Pulmonary artery endothelial cell (primary cell): ENCODE measurements around the gene BTNL2. TPM values are rescaled to one million over a fixed set of nuclear protein-coding genes. Genes with fewer than 3 reads are reported as not detected.
"Not testable (repeated sequence)": the region's sequence is repeated elsewhere in the genome, so short reads cannot be mapped to it uniquely, and the experiment has no call there.

ENCODE experiments used
- DNase-seq: peaks from one replicate; pipeline ENCODE4 v3.0.0-alpha.2; 2011; ENCODE audit warnings: low read depth, low spot score
- total RNA-seq: library from RNA; depleted of rRNA; stranded (reverse); fragments of >200 nt; gene quantifications from 2 replicates; pipeline ENCODE4 v1.2.3, GENCODE V29; 2014

The BTNL2 gene
- not detected in 2 replicates for total RNA-seq

DNA sequence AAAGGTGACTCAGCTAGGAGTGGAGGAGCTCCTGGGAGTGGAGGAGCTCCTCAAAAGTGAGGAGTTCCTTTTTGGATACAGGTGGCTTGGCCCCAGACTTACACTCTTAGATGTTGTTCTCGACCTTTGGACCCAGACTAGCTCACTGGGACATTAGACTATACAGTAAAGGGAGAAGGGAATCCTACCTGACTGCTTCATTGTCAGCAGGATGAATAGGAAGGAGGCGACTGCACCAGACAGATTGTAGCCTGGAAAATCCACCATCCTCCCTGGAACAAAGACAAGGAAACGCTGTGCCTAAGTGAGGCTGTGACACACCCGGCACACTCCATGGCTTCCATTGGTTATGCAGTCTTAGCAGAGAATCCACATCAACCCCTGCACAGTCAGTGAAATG, at the start of gene BTNL2:
BTNL2 (minus strand) TSS at position 325 of the 400 bp plus-strand sequence; CDS start at position 267, 58 bp downstream.
- no peak for DNase-seq

GRCh38 chr6:32449088-32449736, 42.2 kb upstream of the BTNL2 start:
- DNase-seq: no peak

- DNase-seq: no peak
Measured at GRCh38 chr6:32447932-32448331, 41.0 kb upstream of the BTNL2 start.

DNA sequence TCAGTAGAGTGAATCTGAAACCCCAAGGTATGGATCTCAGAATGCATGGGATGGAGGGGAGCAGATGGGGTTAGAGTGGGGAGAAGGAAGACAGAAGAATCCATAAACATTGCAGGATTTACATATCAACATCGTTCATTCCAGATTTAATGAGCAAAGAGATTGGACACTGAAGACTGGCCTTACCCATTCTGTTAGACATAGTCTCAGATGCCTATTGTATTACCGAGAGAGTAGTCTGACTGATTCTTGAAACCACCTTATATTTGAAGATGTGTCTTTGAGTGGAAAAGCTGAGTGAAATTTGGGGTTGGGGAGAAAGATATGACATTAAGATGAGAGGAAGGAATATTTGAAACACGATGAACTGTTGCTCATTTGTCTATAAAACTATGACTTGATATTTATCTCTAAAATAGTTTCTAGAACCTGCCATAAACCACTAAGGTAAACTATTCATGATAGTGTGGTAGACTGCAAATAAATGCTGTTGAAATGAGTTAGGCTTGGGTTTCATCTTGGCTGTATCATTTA, 38.4 kb upstream of the BTNL2 start:
- DNase-seq: no peak

DNA sequence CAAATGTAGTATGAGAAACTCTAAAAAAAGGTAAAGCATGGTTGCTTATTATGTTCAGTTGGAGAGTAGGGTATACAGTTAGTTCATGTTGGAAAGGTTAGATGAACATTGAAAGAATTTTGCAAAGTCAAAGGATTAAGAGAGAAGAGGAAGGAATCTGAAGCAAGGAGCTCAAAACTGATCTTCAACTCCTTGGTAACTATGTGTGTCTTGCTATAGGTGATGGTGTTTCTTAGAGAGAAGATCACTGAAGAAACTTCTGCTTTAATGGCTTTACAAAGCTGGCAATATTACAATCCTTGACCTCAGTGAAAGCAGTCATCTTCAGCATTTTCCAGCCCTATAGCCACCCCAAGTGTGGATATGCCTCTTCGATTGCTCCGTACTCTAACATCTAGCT, 37.5 kb upstream of the BTNL2 start:
- DNase-seq: no peak

DNA sequence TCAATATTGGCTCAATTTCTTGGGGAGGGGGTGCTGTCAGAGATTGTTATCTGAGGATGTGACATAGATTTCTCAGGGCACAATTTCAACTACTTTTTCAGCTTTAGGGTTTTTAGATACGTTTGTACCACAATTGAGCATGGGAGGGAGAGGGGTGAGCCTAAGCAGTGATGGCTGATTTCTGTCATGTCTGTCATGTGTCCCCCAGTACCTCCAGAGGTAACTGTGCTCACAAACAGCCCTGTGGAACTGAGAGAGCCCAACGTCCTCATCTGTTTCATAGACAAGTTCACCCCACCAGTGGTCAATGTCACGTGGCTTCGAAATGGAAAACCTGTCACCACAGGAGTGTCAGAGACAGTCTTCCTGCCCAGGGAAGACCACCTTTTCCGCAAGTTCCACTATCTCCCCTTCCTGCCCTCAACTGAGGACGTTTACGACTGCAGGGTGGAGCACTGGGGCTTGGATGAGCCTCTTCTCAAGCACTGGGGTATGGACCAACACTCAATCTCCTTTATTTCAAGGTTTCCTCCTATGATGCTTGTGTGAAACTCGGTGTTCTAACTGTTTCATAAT, 36.1 kb upstream of the BTNL2 start:
- no peak for DNase-seq

- DNase-seq: no peak
Measured at GRCh38 chr6:32442243-32442667, 35.3 kb upstream of the BTNL2 start.

- no peak for DNase-seq
Measured at GRCh38 chr6:32439602-32440214, 32.7 kb upstream of the BTNL2 start, which contains the start of gene HLA-DRA. TSS of gene HLA-DRA (plus strand) at chr6:32439887. CDS start at chr6:32439951, 64 bp downstream.

- no peak for DNase-seq
Measured at GRCh38 chr6:32439139-32439538, 32.2 kb upstream of the BTNL2 start.

- DNase-seq: no peak
Measured at GRCh38 chr6:32436995-32437836, 30.2 kb upstream of the BTNL2 start.

GRCh38 chr6:32436186-32436585, 29.2 kb upstream of the BTNL2 start:
- DNase-seq: no peak

GRCh38 chr6:32433950-32434349, 27.0 kb upstream of the BTNL2 start:
- not testable (repeated sequence) for DNase-seq

DNA sequence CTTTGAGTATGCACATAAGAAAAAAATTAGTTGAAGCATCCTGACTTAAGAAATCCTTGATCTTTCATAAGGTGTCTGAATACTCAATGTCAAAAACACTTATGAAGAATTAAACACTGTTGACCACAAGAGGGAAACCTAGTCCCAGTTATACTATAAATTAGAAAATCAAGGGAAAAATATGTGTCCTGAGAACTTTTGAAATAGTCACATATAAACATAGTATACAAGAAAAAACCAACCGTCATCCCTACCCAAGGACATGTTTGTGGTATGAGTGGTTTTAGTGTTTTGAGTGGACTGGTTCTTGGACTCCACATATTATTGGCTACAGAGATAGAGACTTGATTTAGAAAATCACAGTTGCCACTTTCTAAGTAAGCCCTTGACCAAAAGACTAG, 25.1 kb upstream of the BTNL2 start:
- DNase-seq: no peak

- DNase-seq: no peak
Measured at GRCh38 chr6:32431142-32431541, 24.2 kb upstream of the BTNL2 start.

GRCh38 chr6:32430179-32430578, 23.2 kb upstream of the BTNL2 start:
- no peak for DNase-seq

DNA sequence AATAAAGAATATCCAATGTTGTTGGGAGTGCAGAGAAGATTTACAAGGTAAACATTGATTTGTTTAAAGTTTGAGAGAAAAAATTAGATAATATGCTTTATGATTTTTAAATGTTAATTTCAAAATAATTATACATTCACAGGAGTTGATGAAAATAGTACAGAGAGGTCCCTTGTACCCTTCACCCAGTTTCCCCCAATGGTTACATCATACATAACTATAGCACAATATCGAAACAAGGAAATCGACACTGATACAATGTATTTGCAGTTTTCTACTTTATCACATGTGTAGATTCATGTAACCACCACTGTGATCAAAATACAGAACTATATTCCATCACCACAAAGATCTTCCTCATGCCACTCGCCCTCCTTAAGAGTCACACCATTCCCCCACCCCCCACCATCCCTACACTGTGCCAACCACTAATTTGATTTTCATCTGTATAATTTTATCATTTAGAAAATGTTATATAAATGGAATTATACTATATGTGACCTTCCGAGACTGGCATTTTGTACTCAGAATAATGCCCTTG, 21.0 kb upstream of the BTNL2 start:
- DNase-seq: no peak

- no peak for DNase-seq
Measured at GRCh38 chr6:32427218-32427617, 20.2 kb upstream of the BTNL2 start.

DNA sequence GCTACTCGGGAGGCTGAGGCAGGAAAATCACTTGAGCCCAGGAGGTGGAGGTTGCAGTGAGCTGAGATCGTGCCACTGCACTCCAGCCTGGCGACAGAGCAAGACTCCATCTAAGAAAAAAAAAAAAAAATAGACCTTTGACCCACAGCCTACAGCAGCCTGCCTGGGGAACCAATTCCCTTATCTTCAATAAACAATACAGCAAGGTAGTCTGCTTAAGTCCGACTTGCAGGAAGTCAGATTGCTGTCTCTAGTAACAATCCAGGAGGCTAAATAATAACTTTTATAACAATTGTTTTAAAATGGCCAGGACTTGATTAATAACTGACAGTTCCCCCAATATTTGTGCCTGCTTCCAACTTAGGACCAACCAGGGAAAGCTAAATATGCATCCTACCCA, 19.4 kb upstream of the BTNL2 start:
- no peak for DNase-seq

GRCh38 chr6:32424589-32425300, 17.8 kb upstream of the BTNL2 start:
- no peak for DNase-seq

DNA sequence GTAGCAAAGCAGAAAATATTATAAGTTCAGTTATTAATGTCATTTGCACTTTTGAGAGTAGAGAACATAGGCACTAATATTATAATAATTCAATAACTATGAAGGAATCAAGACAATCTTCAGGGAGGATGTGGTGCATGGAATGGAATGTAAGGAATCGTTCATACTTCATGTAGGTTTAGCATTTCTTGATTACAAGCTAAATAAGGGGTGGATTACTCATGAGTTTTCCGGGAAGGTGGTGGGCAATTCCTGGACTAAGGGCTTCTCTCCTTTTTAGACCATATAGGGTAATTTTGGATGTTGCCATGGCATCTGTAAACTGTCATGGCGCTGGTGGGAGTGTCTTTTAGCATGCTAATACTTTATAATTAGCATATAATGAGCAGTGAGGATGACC, 9.1 kb upstream of the BTNL2 start:
- DNase-seq: no peak

- DNase-seq: no peak
Measured at GRCh38 chr6:32415521-32416019, 8.6 kb upstream of the BTNL2 start.
